ENCODE measurements around the gene CCDC13.

CCDC13 gene

DNA sequence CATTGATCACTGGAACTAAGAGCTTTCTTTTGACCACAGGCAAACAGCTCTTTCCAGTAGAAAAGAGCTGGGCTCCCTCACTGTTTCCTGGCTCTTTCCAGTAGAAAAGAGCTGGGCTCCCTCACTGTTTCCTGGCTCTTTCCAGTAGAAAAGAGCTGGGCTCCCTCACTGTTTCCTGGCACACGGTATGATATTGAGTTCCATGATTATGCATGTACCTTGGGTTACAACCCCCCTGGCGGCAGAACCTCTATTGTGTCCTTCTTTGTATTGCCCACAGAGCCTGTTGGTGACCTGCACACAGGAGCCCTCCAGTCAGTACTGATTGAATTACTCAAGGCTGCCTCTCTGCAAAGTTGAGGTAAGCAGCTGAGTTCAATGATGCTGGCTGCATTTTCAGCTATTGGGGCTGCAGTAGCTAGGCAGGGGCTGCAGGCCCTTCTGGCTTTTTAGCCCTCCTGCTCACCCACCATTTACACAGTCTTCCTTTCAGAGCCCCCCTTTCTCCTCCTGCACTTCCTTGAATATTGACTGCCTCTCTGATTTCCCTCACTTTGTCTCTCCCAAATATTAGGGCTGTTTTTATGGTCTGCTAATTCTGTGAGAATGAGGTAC lies 46.4 kb upstream of the CCDC13 start:
- Histone ChIP-seq H3K27me3 (ENCODE audit: insufficient read depth, poor library complexity, severe bottlenecking) (no peaks in the 10 kb centered on the region), H3K27ac (replicated peaks) (no peak overlapping the region), H3K4me3 (replicated peaks; ENCODE audit: insufficient read depth, low read length) (no peak overlapping the region)
- TF ChIP-seq REST (IDR thresholded peaks at IDR 0.05; ENCODE audit: insufficient replicate concordance, low read depth) (no peak), CTCF (IDR thresholded peaks at IDR 0.05; ENCODE audit: insufficient read depth, low read length) (no peak), SPI1 (IDR thresholded peaks at IDR 0.05; ENCODE audit: borderline replicate concordance, low read depth) (no peak), GABPA (IDR thresholded peaks at IDR 0.05; ENCODE audit: low read depth) (no peak), POLR2AphosphoS5 (IDR thresholded peaks at IDR 0.05; ENCODE audit: low read depth) (no peak)
- no peak for DNase-seq (ENCODE audit: low read depth in 1 of 2, low spot score in 1 of 2)

DNA sequence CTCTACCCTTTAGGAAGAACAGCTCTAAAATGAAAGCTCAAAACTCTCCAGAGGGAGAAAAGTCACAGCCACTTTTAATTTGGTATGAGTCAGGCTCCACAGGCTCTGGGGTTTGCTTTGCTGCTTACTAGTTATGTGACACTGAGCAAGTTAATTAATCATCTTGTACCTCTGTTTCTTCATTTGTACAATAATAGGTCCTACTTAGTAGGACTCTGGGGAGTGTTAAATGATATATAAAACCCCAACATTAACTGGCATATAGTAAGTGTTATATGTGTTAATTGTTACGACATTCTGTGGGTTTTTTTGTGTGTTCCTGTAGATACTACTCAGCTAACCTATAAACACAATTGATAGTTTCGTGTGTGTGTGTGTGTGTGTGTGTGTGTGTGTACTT lies 42.8 kb upstream of the CCDC13 start:
- H3K27ac ChIP-seq (replicated peaks), result no peak overlapping the region
- H3K27me3 ChIP-seq (ENCODE audit: insufficient read depth, poor library complexity, severe bottlenecking), result no peaks in the 10 kb centered on the region
- no peak for DNase-seq (ENCODE audit: low read depth in 1 of 2, low spot score in 1 of 2)
- TF ChIP-seq REST (IDR thresholded peaks at IDR 0.05; ENCODE audit: insufficient replicate concordance, low read depth) (no peak), CTCF (IDR thresholded peaks at IDR 0.05; ENCODE audit: insufficient read depth, low read length) (no peak), SPI1 (IDR thresholded peaks at IDR 0.05; ENCODE audit: borderline replicate concordance, low read depth) (no peak), POLR2AphosphoS5 (IDR thresholded peaks at IDR 0.05; ENCODE audit: low read depth) (no peak), GABPA (IDR thresholded peaks at IDR 0.05; ENCODE audit: low read depth) (no peak)
- no peak overlapping the region for H3K4me3 ChIP-seq (replicated peaks; ENCODE audit: insufficient read depth, low read length)

DNA sequence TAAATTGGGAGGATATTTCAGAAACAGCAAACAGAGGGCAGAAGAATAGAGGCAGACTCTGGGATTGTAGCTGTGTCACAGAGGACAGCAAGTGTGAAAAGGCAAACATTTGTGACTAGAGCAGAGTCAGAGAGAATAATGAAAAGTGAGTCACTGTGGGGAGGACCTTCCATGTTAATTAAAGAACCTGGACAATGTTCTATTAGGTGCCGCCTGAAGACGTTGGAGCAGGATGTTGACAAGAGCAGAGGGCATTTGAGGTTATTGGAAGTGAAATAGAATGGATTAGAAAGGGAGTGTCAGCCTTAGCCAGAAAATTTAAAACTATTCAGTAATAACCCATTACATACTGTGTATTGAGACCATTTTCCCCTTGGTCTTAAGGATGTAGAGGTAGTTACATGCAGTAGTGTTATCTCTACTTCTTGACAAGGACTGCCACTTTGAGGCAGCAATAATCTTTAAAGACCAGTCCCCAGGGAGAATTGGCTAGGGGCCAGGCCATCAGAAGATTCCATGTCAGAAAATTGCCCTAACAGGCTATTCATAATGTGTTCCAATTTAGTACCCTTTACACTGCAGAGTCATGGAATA lies 42.0 kb upstream of the CCDC13 start:
- no peak overlapping the region for H3K4me3 ChIP-seq (replicated peaks; ENCODE audit: insufficient read depth, low read length)
- DNase-seq (ENCODE audit: low read depth in 1 of 2, low spot score in 1 of 2), result no peak
- H3K27me3 ChIP-seq (ENCODE audit: insufficient read depth, poor library complexity, severe bottlenecking), result no peaks in the 10 kb centered on the region
- no peak overlapping the region for H3K27ac ChIP-seq (replicated peaks)
- TF ChIP-seq POLR2AphosphoS5 (IDR thresholded peaks at IDR 0.05; ENCODE audit: low read depth) (no peak), SPI1 (IDR thresholded peaks at IDR 0.05; ENCODE audit: borderline replicate concordance, low read depth) (no peak), GABPA (IDR thresholded peaks at IDR 0.05; ENCODE audit: low read depth) (no peak), REST (IDR thresholded peaks at IDR 0.05; ENCODE audit: insufficient replicate concordance, low read depth) (no peak), CTCF (IDR thresholded peaks at IDR 0.05; ENCODE audit: insufficient read depth, low read length) (no peak)
